Lung (tissue), 12 donors: ENCODE results near the gene DAAM1. TPM values are rescaled to one million over a fixed set of nuclear protein-coding genes. Genes with fewer than 3 reads are reported as not detected.
A peak's percentile ranks its signal among the peaks of the same experiment; 100 is the strongest.

Experiments
- ATAC-seq: fragments of 200-7000 bp; cut with Tn5 transposase; one replicate; pipeline ENCODE4 v1.9.1; 2020; ENCODE audit warnings: moderate number of reproducible peaks; ENCODE audit not compliant: insufficient read depth, low FRiP score
- DNase-seq, 3 donors: peaks; one replicate each; pipeline ENCODE4 v3.0.0-alpha.2; 2013 to 2017
- H3K27ac ChIP-seq, 2 donors: one replicate each; pipeline ENCODE4 v1.5.1; 2013; ENCODE audit warnings: mild to moderate bottlenecking in 2 of 2, moderate library complexity in 2 of 2, control low read depth in 1 of 2, inconsistent platforms in 1 of 2, low read depth in 1 of 2, low read length in 1 of 2
- H3K27me3 ChIP-seq, 3 donors: one replicate each; pipeline ENCODE4 v1.5.1; 2013; ENCODE audit warnings: low read length in 2 of 3; ENCODE audit not compliant: control insufficient read depth in 3 of 3, insufficient read depth in 3 of 3
- H3K36me3 ChIP-seq, 4 donors: one replicate each; pipeline ENCODE4 v1.5.1; 2013; ENCODE audit warnings: low read length in 4 of 4, mild to moderate bottlenecking in 1 of 4, moderate library complexity in 1 of 4; ENCODE audit not compliant: control insufficient read depth in 4 of 4, insufficient read depth in 4 of 4
- H3K4me1 ChIP-seq, 5 donors: one replicate each; pipeline ENCODE4 v1.5.1; 2013; ENCODE audit warnings: low read length in 5 of 5, mild to moderate bottlenecking in 2 of 5, moderate library complexity in 1 of 5; ENCODE audit not compliant: control insufficient read depth in 5 of 5, insufficient read depth in 5 of 5
- H3K4me3 ChIP-seq: one replicate; pipeline ENCODE4 v1.5.1; 2013; ENCODE audit warnings: mild to moderate bottlenecking, control low read depth, moderate library complexity
- H3K9ac ChIP-seq, 2 donors: one replicate each; pipeline ENCODE4 v1.5.1; 2013; ENCODE audit warnings: low read length in 2 of 2, control low read depth in 1 of 2; ENCODE audit not compliant: insufficient read depth in 1 of 2
- H3K9me3 ChIP-seq, 4 donors: one replicate each; pipeline ENCODE4 v1.5.1; 2013; ENCODE audit warnings: low read length in 3 of 4, mild to moderate bottlenecking in 1 of 4, moderate library complexity in 1 of 4; ENCODE audit not compliant: control insufficient read depth in 4 of 4, insufficient read depth in 3 of 4
- WGBS, 2 donors: extraction: QIAGEN DNeasy Blood & Tissue Kit; methylation state at CpG; one replicate each; pipeline ENCODE4 v1.1.7; 2013; 5-methylcytosine and 5-hydroxymethylcytosine counted together
- polyA plus RNA-seq, 2 donors: library from polyadenylated mRNA; stranded (reverse); fragments of 200-250 nt; gene quantifications; one replicate each; pipeline ENCODE4 v1.2.1, GENCODE V29; 2013
- total RNA-seq, 2 donors: library from RNA; depleted of rRNA in 1 of 2; stranded (reverse); fragments of >200 nt in 1 of 2; gene quantifications; one replicate each; pipeline ENCODE4 v1.2.1, GENCODE V29; 2014 to 2021
- TF ChIP-seq, protein P1 (sequence below): IDR thresholded peaks from 2 replicates; pipeline ENCODE4 v1.5.1; 2012; ENCODE audit warnings: mild to moderate bottlenecking; ENCODE audit errors: control extremely low read depth, extremely low read depth
- donor health status: control.
- donor health status: control.
- donor health status: Bipolar disorder and iron deficiency.
- donor health status: healthy.
- donor health status: DM: yes; HTN: yes; CAD: no.

Gene DAAM1
- total and polyA plus RNA-seq, 4 donors = 10.3 to 84.6 (median 32.6) TPM

DNA sequence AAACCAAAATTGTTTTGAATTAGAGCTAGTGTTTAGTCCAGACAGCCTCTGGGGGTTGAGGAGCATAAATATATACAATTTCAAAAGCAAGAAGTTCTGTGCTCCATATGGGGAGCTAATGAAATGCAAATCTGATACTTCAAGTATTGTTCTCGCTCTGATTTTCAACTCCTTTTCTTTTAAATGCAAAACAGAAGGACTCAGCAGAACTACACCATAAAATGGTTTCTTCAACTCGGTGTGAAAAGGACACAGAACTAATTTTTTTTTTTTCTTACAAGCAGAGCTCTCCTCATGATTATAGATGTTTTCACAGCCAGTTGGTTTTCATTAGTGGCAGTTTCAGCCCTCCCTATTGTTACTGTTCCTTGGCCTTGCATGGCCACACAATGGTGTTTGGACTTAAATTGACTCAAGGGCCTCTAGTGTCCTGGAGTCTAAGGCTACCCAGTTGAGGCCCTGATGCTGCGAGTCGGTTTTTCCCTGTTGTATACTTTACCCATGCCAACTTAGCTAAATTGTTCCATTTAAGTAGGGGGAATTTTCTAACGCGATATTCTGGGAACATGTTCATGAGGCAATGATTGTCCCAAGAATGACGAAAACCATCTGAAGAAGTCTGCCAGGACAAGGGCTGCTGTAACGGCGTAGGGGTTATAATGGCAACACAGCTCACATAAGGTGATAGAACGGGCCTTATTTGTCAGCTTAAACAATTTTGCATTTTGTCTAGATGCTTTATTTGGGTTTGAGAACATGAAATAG lies 156.4 kb downstream of the DAAM1 start:
- ATAC-seq (no peak), DNase-seq (no peak)
- Histone ChIP-seq H3K4me1 (peaks cover 0 to 40% (median 12%) of the 10 kb centered on the region in 5 donors), H3K27ac (peak overlapping the region in 1 of 2 donors; percentile 39), H3K9me3 (no peaks in the 10 kb centered on the region), H3K4me3 (no peak overlapping the region), H3K9ac (no peak overlapping the region), H3K36me3 (peaks cover 6 to 21% (median 10%) of the 10 kb centered on the region in 4 donors), H3K27me3 (no peaks in the 10 kb centered on the region)
- TF ChIP-seq, protein P1, sequence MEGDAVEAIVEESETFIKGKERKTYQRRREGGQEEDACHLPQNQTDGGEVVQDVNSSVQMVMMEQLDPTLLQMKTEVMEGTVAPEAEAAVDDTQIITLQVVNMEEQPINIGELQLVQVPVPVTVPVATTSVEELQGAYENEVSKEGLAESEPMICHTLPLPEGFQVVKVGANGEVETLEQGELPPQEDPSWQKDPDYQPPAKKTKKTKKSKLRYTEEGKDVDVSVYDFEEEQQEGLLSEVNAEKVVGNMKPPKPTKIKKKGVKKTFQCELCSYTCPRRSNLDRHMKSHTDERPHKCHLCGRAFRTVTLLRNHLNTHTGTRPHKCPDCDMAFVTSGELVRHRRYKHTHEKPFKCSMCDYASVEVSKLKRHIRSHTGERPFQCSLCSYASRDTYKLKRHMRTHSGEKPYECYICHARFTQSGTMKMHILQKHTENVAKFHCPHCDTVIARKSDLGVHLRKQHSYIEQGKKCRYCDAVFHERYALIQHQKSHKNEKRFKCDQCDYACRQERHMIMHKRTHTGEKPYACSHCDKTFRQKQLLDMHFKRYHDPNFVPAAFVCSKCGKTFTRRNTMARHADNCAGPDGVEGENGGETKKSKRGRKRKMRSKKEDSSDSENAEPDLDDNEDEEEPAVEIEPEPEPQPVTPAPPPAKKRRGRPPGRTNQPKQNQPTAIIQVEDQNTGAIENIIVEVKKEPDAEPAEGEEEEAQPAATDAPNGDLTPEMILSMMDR = no peak
- WGBS, 2 donors = 86% methylated on average over 10 of the region's 10 CpGs

DNA sequence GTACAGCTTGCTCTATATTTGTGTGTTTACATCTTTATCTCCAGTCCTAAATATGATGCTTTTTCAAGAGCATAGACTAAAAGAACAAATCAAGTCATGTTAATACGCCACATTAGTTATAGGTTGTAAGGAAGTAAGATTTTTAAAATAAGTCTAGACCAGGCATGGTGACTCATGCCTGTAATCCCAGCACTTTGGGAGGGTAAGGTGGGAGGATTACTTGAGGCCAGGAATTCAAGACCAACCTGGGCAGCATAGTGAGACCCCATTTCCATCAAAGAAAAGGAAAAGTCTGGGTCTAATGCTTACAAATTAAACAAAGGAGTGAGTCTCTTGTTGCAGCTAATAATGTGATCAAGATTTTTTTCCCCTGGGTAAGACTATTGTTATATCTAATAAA lies 157.9 kb downstream of the DAAM1 start:
- peaks cover 0 to 40% (median 12%) of the 10 kb centered on the region in 5 donors for H3K4me1 ChIP-seq
- H3K9ac ChIP-seq = no peak overlapping the region
- WGBS, 2 donors = 98 to 100% methylated on average over 1 of the region's 1 CpG
- ATAC-seq (no peak), DNase-seq (no peak)
- no peaks in the 10 kb centered on the region for H3K27me3 ChIP-seq
- no peak overlapping the region for H3K4me3 ChIP-seq
- TF ChIP-seq, protein P1 = no peak
- H3K36me3 ChIP-seq = peaks cover 8 to 22% (median 8%) of the 10 kb centered on the region in 4 donors
- H3K9me3 ChIP-seq = no peaks in the 10 kb centered on the region
- H3K27ac ChIP-seq = no peak overlapping the region

DNA sequence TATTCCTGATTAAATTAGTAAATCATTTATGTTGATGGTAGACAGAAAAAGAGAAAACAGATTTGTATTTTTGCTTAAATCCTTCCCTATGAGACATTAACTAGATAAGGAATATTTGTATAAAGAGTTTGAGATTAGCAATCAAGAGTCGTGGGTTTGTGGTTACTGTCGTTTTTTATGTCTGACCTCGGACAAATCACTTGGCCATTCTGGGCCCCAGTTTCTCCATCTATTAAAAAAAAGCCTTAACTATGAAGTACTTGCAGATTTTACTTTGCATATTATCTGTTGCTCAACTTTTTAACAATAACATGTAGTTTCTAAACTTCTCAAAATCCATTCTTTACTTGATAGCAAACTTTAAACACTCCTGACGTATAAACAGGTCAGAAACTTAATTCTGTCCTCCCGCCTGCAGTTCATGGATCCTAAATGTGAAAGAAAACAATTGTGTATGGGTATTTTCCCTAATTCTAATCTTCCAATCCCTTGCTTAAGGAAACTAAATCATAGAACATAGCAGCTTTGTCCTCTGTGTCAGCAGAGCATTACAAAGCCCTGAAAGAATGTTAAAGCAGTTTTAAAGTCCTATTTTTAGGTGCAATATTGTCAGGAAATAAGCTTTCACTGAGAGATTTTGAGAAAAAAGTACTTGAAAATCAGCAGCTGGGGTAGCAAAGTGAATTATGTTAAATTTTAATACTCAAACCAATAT lies 158.5 kb downstream of the DAAM1 start:
- Histone ChIP-seq H3K4me1 (peaks cover 0 to 40% (median 12%) of the 10 kb centered on the region in 5 donors), H3K36me3 (peaks cover 8 to 24% (median 9%) of the 10 kb centered on the region in 4 donors), H3K27ac (peak overlapping the region in 1 of 2 donors; percentile 55), H3K9ac (no peak overlapping the region), H3K9me3 (no peaks in the 10 kb centered on the region), H3K4me3 (no peak overlapping the region), H3K27me3 (no peaks in the 10 kb centered on the region)
- DNase-seq (no peak), ATAC-seq (no peak)
- TF ChIP-seq, protein P1 = no peak
- WGBS, 2 donors = 51 to 55% methylated on average over 5 of the region's 5 CpGs
